OCI-LY3 (cell line): ENCODE results near the gene THRB.

Source experiments
- CTCF ChIP-seq: fragments of 200-600, 300-600 bp; sonication (generic); IDR thresholded peaks from 2 replicates; pipeline ENCODE4 v1.5.1; 2014; ENCODE audit warnings: antibody characterized with exemption, low read length, low read depth
- EZH2phosphoT487 ChIP-seq: fragments of 200-600 bp; shearing (Covaris generic); IDR thresholded peaks from 2 replicates; pipeline ENCODE4 v1.6.1; 2018; ENCODE audit warnings: antibody characterized with exemption, mixed run types, low read depth

- TF ChIP-seq CTCF (no peak), EZH2phosphoT487 (no peak)
These were observed 126.0 kb downstream of the THRB start for GRCh38 chr3:24368605-24369004.
